SK-N-MC (cell line): ENCODE measurements around the gene HCN1.

ENCODE experiments used
- EZH2 ChIP-seq: fragments of 200-600 bp; sonication (generic); IDR thresholded peaks from one replicate; pipeline ENCODE4 v1.6.1; 2017; ENCODE audit warnings: antibody characterized with exemption
- POLR2AphosphoS5 ChIP-seq: IDR thresholded peaks from 2 replicates; pipeline ENCODE4 v1.6.1; 2012; ENCODE audit warnings: mild to moderate bottlenecking, low read depth, low read length, borderline replicate concordance

DNA sequence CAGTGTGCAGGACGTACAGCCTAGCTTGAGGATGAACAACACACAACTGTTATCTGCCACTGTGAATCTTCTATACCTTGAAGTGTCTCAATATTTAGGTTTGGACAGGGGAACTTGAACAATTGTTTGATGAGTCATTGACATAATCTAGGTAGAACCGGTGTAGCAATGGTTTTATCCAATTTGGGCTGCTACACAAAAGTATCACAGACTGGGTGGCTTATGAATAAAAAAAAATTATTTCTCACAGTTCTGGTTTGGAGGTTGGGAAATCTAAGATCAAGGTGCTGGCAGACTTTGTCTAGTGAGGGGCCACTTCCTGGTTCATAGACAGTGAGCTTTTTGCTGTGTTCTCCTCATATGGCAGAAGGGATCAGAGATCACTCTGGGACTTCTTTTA, 359.7 kb downstream of the HCN1 start:
- no peak for TF ChIP-seq EZH2
- no peak for TF ChIP-seq POLR2AphosphoS5
